ENCODE measurements around the gene MMEL1.
"Not testable (repeated sequence)": the region's sequence is repeated elsewhere in the genome, so short reads cannot be mapped to it uniquely, and the experiment has no call there.

MMEL1 gene

GRCh38 chr1:2568187-2568816, 64.5 kb downstream of the MMEL1 start:
- not testable (repeated sequence) for FAIRE-seq

GRCh38 chr1:2567083-2567679, 65.6 kb downstream of the MMEL1 start:
- no peak for FAIRE-seq

- no peak for FAIRE-seq
Observed at GRCh38 chr1:2566101-2567045, 66.4 kb downstream of the MMEL1 start.

DNA sequence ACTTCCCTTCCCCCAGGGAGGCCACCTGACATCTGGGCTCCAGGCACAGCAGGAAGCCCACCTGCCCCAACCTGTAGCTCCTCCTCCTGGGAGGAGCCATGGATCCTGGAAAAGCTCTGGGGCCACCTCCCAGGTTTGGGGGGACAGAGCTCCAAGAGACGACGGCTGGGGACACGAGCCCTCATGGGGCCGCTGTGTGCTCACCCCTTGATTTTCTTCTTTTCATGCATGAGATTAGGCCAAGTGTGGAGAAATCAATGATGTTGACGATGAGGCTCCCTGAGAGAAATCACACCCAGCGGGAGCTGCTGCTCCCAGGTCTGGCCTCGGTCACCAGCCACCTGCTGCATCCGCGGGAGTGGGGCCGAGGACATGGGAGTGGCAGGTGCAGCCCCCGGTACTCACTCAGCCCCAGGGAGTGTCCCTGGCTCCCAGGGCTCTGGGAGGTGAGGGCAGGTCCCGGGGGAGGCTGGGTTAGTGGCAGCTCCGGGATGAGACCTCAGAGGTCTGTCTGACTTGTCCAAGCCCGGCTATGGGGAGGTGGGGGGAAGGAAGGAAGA, 67.9 kb downstream of the MMEL1 start:
- FAIRE-seq = no peak

- FAIRE-seq = no peak
Observed at GRCh38 chr1:2564006-2564814, 68.6 kb downstream of the MMEL1 start.

GRCh38 chr1:2563205-2563604, 69.6 kb downstream of the MMEL1 start:
- no peak for FAIRE-seq

DNA sequence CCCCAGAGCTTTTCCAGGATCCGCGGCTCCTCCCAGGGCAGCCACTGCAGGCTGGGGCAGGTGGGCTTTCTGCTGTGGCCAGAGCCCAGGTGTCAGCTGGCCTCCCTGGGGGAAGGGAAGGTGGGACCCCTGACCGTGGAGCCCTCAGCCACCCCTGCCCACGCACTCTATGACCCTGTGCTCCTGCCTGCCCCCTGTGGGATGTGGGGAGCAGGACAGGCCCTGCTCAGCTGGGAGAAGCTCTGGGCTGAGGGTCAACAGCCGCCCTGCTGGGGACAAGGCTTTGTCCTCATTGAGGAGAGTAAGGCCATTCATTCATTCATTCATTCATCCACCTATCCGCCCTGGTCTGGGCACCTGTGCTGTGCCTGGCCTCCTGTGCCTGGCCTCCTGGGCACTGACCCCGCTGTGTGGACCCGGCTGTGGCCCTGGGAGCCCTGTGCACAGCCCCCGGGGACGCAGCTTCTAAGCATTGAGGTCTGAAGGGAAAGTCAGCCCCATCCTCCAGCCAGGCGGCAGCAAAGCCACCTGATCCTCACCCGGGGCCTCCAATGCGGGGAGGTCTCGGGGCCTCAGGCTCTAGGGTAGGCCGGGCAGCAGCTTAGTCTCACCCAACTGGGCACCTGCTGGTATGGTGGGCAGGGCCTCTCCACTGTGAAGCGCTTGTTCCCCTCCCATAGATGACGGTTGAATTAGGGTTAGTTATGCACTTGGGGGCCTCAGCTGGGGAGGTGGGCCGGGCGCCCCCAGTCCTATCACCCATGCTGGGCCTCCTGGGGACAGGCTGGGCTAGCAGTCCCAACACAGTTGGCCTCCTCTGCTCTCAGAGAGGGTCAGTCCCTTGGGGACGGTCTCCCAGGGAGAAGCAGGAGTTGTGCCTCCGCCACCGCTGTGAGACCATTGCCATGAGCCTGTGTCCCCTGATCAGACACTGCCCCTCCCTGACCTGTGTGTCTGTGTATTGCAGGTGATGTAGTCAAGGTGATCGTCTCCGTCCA, 70.6 kb downstream of the MMEL1 start:
- no peak for FAIRE-seq

DNA sequence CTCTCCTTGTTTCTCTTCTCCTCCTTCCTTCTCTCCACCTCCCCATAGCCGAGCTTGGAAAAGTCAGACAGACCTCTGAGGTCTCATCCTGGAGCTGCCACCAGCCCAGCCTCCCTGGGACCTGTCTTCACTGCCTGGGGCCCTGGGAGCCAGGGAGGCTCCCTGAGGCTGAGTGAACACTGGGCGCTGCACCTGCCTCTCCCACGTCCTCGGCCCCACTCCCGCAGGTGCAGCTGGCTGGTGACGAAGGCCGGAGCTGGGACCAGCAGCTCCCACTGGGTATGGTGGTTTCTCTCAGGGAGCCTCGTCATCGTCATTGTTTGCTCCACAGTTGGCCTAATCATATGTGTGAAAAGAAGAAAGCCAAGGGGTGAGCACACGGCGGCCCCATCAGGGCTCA, 71.4 kb downstream of the MMEL1 start:
- no peak for FAIRE-seq

DNA sequence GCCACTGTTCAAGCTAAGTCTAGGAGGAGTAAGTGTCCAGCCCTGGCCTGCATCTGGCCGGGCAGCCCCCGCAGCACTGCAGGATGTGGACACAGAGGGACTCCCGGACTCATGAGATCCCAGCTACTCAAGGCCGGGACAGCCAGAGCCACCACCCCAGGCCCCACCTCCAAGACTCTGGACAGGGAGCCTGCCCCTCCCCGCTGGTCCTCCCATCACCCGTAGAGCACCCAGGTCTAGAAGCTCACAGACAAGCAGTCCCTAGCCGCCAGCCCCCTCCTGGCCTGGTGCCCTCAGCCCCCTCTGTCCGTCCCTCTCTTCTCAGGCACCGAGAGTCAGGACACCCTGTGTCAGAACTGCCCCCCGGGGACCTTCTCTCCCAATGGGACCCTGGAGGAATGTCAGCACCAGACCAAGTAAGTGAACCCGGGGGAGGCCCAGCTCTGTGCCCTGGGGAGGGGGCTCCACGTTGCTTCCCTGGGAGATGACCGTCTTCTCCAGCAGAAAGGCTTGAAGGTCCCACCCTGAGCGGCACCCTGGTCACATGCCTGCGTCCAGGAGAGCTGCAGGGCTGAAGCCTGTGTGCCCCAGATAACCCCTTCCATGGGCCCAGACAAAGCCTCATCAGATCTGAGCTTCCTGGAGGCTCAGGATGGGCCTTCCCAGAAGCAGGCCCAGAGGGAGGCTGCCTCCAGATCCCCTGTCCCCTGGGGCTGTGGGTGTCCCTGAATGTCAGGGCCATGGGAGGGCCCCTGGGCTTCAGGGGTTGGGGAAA, 72.3 kb downstream of the MMEL1 start:
- no peak for FAIRE-seq

DNA sequence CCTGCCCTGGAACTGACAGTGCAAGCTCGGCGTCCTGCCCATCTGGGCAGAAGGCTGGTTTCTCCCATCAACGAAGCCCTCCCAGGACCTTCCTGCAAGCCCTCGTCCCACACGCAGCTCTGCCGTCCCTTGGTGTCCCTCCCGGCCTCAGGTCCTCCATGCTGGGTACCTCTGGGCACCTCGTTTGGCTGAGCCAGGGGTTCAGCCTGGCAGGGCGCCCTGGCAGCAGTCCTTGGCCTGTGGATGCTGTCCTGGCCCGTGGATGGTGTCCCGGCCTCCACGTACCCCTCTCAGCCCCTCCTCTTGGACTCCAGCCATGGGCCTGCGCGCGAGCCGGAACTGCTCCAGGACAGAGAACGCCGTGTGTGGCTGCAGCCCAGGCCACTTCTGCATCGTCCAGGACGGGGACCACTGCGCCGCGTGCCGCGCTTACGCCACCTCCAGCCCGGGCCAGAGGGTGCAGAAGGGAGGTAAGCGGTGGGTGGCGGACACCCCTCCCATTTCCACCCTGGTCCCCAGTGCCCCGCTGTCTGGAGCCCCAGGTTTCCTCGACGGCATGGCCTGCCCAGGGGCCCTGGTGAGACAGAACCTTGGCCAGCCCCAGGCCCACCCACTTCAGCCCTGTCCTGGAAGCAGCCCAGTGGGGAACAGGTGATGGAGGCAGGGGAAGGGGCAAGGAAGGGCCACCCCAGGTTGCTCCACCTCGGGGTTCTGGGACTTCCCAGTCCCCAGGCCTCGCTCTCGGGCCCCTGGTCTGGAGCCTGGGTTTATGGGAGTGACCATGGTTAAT, 73.1 kb downstream of the MMEL1 start:
- FAIRE-seq = no peak

DNA sequence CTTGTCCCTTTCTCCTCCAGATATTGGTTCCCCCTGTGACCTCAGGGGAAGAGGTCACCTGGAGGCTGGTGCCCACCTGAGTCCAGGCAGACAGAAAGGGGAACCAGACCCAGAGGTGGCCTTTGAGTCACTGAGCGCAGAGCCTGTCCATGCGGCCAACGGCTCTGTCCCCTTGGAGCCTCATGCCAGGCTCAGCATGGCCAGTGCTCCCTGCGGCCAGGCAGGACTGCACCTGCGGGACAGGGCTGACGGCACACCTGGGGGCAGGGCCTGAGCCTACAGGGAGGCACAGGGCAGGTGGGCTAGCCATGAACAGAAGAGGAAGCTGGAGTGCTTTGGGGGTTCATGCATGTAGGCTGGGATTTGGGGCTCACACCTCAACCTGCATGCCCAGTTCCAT, 74.0 kb downstream of the MMEL1 start:
- FAIRE-seq = no peak

- FAIRE-seq = no peak
Observed at GRCh38 chr1:2558420-2558819, 74.4 kb downstream of the MMEL1 start.

- FAIRE-seq = no peak
Observed at GRCh38 chr1:2557482-2558400, 75.1 kb downstream of the MMEL1 start.

DNA sequence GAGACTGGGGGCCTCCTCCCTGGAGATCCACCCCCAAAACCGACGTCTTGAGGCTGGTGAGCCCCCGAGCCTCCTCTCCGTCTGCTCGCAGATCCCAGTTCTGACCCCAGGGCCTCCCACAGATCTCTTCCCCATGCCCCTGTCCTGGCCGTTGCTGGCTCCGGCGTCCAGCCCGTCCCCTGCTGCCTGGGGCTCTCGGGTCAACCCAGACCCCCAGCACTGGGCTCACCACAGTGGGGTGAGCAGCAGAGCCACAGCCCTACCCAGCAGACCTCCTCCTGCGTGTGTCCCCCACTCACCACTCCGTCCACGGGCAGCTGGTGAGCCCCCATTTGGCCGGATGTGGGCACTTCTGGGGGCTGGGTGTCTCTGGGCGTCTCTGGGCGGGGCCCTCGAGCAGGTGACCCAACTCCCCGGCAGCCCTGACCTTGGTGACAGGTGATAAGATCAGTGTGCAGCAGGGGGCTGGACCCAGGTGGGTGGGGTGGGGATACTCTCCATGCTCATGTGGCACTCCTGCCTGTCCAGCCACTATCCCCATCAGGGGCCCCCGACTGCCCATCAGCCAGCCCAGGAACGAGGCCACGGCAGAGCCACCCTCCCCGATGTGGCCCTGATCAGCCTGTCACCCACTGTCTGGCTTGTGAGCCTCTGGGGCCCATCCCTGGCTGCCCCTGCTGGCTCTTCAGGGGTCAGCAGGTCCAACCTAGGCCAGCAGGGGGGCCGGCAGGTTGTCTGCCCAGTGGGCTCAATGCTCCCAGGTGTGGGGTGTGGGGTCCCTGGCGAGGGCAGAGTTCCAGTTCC, 75.9 kb downstream of the MMEL1 start:
- no peak for FAIRE-seq

DNA sequence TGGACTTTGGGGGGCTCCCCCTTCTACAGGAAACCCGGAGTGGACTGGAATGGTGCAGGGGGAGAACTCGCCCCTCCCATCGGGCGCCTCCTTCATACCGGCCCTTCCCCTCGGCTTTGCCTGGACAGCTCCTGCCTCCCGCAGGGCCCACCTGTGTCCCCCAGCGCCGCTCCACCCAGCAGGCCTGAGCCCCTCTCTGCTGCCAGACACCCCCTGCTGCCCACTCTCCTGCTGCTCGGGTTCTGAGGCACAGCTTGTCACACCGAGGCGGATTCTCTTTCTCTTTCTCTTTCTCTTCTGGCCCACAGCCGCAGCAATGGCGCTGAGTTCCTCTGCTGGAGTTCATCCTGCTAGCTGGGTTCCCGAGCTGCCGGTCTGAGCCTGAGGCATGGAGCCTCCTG, 76.5 kb downstream of the MMEL1 start, which contains the start of gene TNFRSF14:
Gene TNFRSF14 (plus strand): TSS at position 95 of the 401 bp plus-strand sequence. CDS start 294 bp downstream, at position 389.
- no peak for FAIRE-seq

DNA sequence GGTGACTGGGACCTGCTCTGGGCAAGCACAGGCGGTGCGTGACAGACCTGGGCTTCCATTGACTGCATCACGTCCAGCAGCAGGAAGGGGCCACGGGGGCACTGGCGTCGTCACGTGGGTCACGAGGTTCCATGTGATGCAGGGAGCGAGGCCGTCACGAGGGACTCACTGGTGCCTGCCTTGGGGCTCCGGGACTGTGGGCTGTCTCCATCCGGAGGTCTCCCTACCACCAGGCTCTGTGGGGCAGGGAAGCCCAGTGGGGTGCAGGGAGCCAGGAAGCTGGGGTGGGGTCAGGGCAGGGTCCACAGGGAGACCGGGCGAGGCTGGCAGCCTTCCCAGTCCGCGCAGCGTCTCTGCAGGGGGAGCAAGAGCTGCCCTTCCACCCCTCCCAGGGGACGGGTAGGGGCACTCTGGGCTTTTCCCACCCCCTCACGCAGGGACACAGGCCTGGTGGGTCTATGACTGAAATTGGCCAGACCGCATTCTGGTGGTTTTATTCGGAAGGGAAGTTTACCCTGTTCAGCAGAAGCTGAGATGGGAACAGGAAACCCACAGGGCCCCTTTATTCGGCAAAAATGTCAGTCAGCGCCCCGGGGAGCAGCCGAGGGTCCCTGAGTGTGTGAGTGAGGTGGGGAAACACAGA, 77.1 kb downstream of the MMEL1 start:
- no peak for FAIRE-seq
